GM23248 (cell line): ENCODE results near the gene PRKCE.

Experiments
- EZH2 ChIP-seq: fragments of 200-600 bp; sonication (generic); IDR thresholded peaks from 2 replicates; pipeline ENCODE4 v1.6.1; 2018; ENCODE audit warnings: antibody characterized with exemption, mild to moderate bottlenecking; ENCODE audit not compliant: insufficient read depth, poor library complexity, severe bottlenecking
- EZH2phosphoT487 ChIP-seq: fragments of 200-600 bp; sonication (generic); IDR thresholded peaks from 2 replicates; pipeline ENCODE4 v1.6.1; 2018; ENCODE audit warnings: antibody characterized with exemption, moderate library complexity, mild to moderate bottlenecking, low read depth; ENCODE audit not compliant: insufficient read depth

- no peak for TF ChIP-seq EZH2phosphoT487
- TF ChIP-seq EZH2 = no peak
Measured at GRCh38 chr2:46194856-46195255, 543.4 kb downstream of the PRKCE start.
